GM18526 (cell line): ENCODE data around the gene MCM3.

Source experiments
- POLR2A ChIP-seq: IDR thresholded peaks from 3 replicates; pipeline ENCODE4 v1.6.1; 2011; ENCODE audit not compliant: insufficient read length; ENCODE audit errors: extremely low read depth

MCM3 gene

DNA sequence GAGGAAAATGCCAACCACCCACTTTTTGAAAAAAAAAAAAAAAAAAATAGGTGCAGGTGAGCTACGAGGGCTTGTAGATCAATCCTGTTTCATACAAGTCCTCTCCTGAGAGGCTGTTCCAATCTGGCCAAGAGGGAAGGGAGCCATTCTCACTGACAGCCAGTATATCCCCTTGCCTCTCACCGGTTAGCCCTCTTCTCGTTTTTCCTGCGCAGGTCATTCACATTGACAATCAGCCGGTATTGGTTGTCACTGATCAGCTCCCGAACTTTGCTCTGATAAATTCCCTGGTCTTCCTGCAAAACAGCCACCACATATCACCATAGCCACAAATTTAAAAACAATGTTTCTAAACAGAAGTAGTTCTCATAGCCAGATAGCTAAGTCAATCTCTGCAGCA is 1.4 kb downstream of the MCM3 start:
- TF ChIP-seq POLR2A: no peak

GRCh38 chr6:52276130-52276529 is 8.4 kb downstream of the MCM3 start:
- TF ChIP-seq POLR2A: no peak

GRCh38 chr6:52271852-52272460 is 12.6 kb downstream of the MCM3 start:
- no peak for TF ChIP-seq POLR2A

DNA sequence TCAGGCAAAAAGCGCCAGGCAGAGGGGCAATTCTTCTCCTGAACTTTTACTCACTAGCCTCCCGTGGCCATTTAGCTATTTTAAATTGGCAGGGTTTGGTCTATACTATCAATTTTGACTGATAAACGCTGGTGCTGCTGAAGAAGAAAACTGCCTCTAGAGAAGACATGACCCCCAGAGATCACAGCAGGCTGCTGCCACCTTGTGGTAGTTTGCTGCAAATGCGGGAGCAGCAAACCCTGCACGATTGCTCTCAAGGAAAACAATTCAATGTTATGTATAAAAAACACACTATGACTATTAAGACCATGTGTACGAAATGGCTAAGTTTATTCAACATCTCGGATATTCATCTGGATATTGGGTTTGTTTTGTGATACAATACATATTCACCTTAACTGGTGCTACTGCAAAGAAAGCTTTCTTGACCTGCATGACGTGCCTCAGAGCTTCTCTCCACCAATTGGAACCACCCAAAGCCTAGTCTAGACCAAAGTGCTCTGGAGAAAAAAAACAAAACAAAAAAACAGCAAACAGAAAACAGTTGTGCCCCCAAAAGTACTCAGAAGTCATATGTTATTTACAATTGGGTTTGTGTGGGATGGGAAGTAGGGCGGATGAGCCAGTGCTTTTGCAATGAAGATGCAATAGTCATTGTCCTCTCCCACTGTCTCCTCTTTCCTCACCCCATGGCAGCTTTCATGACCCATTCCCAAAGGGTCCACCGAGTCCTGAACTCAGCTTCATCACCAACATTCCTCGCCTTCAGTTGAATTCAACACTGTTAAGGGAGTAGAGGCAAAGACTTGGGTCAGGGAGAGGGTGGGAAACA is 20.6 kb downstream of the MCM3 start:
- no peak for TF ChIP-seq POLR2A

DNA sequence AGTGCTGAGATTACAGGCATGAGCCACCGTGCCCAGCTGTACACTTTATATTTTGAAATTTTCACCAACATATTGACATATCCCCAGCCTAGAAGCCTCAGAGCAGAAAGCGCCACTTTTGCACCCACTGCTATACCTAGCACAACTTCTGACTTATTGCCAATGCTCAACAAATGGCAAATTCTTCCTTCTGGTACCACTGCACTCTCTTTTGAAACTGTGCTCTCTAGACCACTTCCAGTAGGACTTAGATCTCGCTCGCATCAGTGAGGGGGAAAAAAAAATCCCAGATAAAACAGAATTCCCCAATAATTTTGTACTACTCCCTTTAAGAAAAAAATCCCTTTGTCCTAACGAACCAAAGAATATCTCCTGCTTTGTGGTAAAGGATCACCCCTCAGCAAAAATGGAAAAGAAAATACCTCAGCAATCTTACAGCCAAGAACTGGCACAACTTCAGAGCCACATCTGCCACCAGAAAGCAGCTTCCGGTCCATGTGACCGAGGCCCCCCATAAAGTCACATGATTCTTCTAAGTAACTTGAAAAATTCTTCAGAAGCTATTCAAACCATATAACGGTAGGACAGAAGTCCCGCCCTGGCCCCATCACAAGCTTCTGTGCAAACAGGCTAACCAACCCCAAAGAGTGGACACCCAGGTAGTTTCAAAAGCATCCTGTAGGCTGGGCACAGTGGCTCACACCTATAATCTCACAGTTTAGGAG is 21.8 kb downstream of the MCM3 start:
- TF ChIP-seq POLR2A: no peak

DNA sequence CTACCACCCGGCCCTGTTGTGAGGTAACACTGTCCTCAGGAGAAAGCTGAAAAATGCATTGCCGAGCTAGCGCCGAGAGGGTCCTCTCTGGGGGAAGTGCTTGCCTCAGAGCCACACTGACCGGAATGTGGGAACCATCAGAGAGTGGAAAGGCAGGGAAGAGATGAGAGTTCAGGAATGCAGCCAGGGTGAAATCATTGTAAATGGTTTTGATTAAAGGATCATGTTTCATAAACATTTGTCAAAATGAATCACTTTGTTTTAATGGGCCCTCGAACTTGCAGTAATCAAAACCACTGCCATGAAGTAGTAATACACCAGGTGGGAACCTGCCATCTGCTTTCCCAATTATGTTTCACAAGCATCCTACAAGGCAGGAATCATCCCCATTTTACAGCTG is 23.3 kb downstream of the MCM3 start:
- TF ChIP-seq POLR2A: no peak

- TF ChIP-seq POLR2A: no peak
These were observed 23.9 kb downstream of the MCM3 start for GRCh38 chr6:52260634-52261033.

DNA sequence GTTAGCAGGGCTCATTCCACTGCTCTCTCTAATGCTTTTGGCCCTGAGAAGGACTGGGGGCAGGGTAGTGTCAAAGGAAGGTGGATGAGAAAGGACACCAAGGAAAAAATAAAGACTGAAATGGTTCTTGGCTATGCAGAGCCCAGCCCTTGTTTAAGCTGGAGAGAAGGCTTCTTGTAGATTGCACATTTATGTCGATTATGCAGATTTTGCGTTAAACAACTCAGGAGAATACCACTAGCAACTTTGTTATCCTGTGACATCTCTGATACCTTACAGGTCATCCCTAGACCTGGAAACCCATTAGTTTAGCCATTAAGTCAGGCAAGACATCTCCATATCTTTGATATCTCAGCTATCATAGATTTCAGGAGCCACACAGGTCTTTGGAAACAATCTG is 29.1 kb downstream of the MCM3 start:
- TF ChIP-seq POLR2A: no peak

DNA sequence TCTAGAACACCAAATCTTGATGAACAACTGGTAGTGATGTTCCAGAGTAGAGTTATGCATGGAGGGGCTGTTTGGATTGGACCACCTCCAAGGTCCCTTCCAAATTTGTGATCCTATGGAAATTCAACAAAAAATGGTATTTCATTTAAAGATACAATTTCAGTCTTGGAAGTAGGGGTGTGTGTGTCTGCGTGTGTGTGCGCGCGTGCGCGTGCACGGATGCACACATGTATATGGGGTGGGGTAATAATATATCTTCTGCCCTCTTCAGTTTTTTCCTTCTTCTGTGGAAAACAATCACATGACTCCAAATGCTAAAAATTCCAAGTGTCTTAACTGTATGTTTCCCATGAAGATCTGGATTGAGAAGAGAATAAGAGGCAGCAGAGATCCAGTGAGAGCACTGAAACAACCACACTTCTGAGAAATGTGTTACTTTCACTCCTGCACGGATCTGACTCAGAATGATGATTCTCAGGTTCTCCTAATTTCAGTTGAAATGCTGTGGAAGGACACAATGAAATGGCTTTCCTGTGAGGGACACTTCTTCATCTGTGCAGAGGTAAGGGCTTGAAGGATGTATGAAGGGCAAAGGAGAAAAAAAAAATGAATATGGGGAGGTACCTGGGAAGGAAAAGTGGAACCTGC is 29.7 kb downstream of the MCM3 start:
- no peak for TF ChIP-seq POLR2A

GRCh38 chr6:52253494-52253893 is 31.0 kb downstream of the MCM3 start:
- no peak for TF ChIP-seq POLR2A

GRCh38 chr6:52251113-52251512 is 33.4 kb downstream of the MCM3 start:
- TF ChIP-seq POLR2A: no peak

DNA sequence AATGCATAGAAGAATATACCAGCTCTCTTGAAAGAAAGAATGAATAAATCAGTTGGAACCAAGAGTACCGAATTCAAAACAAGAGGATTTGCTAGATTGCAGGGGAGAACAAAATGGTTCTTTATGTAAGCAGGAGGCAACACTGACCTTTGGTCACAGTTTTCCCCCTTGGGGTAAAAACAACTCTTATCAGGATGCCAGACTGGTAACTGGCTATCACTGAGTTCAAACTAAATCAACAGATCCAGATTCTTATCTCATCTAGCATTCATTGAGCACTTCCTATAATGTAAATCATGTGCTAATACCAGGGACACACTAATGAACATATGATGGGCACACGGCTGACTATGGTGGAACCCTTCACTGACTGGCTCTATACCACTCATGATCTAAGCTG is 35.5 kb downstream of the MCM3 start:
- no peak for TF ChIP-seq POLR2A

- no peak for TF ChIP-seq POLR2A
These were observed 39.1 kb downstream of the MCM3 start for GRCh38 chr6:52245425-52245824.

DNA sequence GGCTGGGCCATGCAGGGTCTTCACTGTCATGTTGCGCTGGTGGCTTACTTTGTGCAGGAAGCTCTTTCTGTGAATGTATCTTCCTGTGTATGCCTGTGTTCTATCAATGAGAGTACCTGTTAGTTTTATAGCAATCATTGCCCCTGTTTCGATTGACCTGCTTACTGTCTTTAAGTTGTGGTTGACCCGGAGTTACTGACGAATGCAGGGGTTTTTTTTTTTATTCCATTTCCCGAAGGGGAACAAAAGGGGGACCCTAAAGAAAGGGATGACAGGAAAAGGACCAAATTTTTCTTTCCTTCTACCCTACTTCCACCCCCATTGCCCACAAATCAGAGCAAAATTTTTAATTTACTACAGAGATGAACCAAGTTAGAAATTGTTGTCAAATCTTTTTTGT is 40.1 kb downstream of the MCM3 start, which contains the start of gene IL17F:
TSS of gene IL17F (minus strand) at position 101 of the 400 bp plus-strand sequence. CDS start at position 30, 71 bp downstream.
- TF ChIP-seq POLR2A: no peak

GRCh38 chr6:52243282-52243893 is 41.2 kb downstream of the MCM3 start:
- TF ChIP-seq POLR2A: no peak

DNA sequence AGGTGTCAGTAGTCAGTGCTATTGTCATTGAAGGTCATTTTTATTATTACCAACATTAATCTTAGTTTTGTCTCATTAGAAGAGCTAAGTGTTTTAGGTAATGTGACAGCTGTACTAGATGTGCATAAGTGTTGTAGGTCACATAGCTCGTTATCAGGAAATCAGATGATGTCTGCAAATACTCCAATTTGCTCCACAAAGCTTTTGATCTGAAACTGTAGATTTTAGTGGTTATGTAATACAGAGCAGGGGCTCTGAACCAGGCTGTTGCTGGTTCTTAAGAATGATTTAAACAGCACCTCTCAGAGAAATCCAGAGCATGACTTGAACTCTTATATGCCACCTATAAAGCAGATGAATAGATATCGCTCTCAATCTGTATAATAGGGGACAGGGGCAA is 42.7 kb downstream of the MCM3 start:
- no peak for TF ChIP-seq POLR2A
